Brain microvascular endothelial cell (primary cell): Measurements from ENCODE around the gene KIAA1217.
A peak's percentile ranks its signal among the peaks of the same experiment; 100 is the strongest.

ENCODE experiments used
- DNase-seq: peaks from one replicate; pipeline ENCODE4 v3.0.0-alpha.2; 2020
- H3K27ac ChIP-seq: fragments of 250-450 bp; sonication (Bioruptor Pico); 2 replicates; pipeline ENCODE4 v1.5.1; 2020; ENCODE audit warnings: mild to moderate bottlenecking, moderate library complexity
- H3K27me3 ChIP-seq: fragments of 250-450 bp; sonication (Bioruptor Pico); replicated peaks from 2 replicates; pipeline ENCODE4 v1.5.1; 2020; ENCODE audit warnings: mild to moderate bottlenecking
- H3K36me3 ChIP-seq: fragments of 250-450 bp; sonication (Bioruptor Pico); replicated peaks from 2 replicates; pipeline ENCODE4 v1.5.1; 2020; ENCODE audit warnings: mild to moderate bottlenecking
- H3K4me3 ChIP-seq: 2 replicates; pipeline ENCODE4 v1.5.1; 2011; ENCODE audit warnings: low read depth, mild to moderate bottlenecking, control low read depth, low read length, moderate library complexity
- in situ Hi-C: cut with HindIII; loops from 2 replicates; pipeline ENCODE4 v1.10.0; 2017; ENCODE audit warnings: low sequenced_read_pairs, low pct_ligation_motif_present
- TF ChIP-seq, protein P1 (sequence below): IDR thresholded peaks from 2 replicates; pipeline ENCODE4 v1.5.1; 2011; ENCODE audit warnings: low read depth, mild to moderate bottlenecking, moderate library complexity, low read length, control low read depth, inconsistent platforms; ENCODE audit errors: missing control alignments

Gene KIAA1217

GRCh38 chr10:24206926-24207325 lies 2.0 kb upstream of the KIAA1217 start:
- Histone ChIP-seq H3K27me3 (no peaks in the 10 kb centered on the region), H3K27ac (no peak overlapping the region), H3K36me3 (no peaks in the 10 kb centered on the region), H3K4me3 (no peak overlapping the region)
- no peak for DNase-seq
- TF ChIP-seq, protein P1, sequence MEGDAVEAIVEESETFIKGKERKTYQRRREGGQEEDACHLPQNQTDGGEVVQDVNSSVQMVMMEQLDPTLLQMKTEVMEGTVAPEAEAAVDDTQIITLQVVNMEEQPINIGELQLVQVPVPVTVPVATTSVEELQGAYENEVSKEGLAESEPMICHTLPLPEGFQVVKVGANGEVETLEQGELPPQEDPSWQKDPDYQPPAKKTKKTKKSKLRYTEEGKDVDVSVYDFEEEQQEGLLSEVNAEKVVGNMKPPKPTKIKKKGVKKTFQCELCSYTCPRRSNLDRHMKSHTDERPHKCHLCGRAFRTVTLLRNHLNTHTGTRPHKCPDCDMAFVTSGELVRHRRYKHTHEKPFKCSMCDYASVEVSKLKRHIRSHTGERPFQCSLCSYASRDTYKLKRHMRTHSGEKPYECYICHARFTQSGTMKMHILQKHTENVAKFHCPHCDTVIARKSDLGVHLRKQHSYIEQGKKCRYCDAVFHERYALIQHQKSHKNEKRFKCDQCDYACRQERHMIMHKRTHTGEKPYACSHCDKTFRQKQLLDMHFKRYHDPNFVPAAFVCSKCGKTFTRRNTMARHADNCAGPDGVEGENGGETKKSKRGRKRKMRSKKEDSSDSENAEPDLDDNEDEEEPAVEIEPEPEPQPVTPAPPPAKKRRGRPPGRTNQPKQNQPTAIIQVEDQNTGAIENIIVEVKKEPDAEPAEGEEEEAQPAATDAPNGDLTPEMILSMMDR: no peak
- in situ Hi-C loops: no loop called here

DNA sequence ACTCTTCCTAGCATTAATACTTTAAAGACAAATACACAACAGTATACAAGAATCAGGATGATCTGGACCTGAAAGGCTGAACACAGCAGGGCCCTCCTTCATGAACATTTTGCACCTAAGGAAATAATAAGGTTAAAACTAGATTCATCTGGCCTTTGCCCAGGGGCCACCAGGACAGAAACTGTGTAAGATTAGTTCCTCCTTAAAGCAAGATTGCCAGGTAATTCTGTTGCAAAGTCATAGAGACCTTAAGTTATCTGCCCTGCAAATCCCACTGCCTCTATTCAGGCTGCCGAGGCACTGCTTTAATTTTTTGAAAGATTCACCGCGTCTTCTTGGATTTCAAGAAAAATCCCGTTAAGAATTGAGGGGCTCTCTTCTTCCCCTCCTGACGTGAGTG lies 1.6 kb upstream of the KIAA1217 start:
- no peaks in the 10 kb centered on the region for H3K36me3 ChIP-seq
- H3K27ac ChIP-seq: no peak overlapping the region
- in situ Hi-C loops: no loop called here
- no peaks in the 10 kb centered on the region for H3K27me3 ChIP-seq
- TF ChIP-seq, protein P1: no peak
- H3K4me3 ChIP-seq: no peak overlapping the region
- DNase-seq: no peak

DNA sequence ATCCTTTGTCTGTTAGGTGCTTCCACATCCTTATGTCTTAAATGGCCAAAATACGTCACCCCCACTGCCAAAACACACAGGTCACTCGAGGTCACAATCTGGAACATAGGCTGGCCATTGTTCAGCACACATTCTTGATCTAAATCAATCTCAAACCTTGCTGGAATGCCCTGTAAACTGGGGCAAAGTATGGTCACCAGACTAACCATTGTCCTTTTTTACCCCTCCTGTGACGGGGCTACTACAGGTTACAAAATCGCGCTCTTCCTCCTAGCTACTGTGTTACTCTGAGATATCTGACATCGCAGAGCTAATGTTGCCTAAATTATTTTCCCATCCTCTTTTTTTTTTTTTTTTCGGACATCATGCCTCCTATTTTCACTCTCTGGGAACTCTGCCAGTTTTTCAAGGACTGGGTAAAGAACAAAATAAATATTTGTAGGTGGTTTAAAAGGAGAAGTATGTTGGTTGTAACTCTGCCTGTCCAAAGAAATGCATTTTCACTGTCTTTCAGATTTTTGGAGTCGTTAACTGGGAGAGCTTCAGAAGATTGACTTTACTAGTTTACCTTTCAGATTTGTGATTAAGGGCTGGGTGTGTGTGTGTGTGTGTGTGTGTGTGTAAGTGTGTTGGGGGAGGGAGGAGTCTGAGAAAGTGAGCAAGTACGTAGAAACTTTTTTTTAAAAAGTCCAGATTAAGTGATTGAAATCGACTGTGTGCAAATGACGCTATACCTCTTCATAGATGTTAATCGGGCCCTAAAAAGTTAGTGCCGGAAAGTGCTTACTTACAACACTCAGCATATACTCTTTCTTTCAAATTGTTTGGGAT lies 942 bp upstream of the KIAA1217 start:
- H3K27me3 ChIP-seq: no peaks in the 10 kb centered on the region
- in situ Hi-C loops: no loop called here
- no peak overlapping the region for H3K27ac ChIP-seq
- no peak for DNase-seq
- H3K4me3 ChIP-seq: no peak overlapping the region
- TF ChIP-seq, protein P1: no peak
- no peaks in the 10 kb centered on the region for H3K36me3 ChIP-seq

- H3K27me3 ChIP-seq: no peaks in the 10 kb centered on the region
- TF ChIP-seq, protein P1: no peak
- peak overlapping the region; percentile 52 for H3K27ac ChIP-seq
- no peaks in the 10 kb centered on the region for H3K36me3 ChIP-seq
- peak overlapping the region; percentile 57 for H3K4me3 ChIP-seq
- in situ Hi-C loops: no loop called here
- DNase-seq: peak; percentile 32
Observed at GRCh38 chr10:24209432-24209771, 464 bp downstream of the KIAA1217 start.

GRCh38 chr10:24209946-24210491 lies 1.1 kb downstream of the KIAA1217 start:
- Histone ChIP-seq H3K36me3 (no peaks in the 10 kb centered on the region), H3K27ac (peak overlapping the region; percentile 52), H3K4me3 (peak overlapping the region; percentile 57), H3K27me3 (no peaks in the 10 kb centered on the region)
- TF ChIP-seq, protein P1: no peak
- in situ Hi-C loops: no loop called here
- DNase-seq: peak; percentile 52

GRCh38 chr10:24210501-24210900 lies 1.6 kb downstream of the KIAA1217 start:
- Histone ChIP-seq H3K27ac (no peak overlapping the region), H3K27me3 (no peaks in the 10 kb centered on the region), H3K36me3 (no peaks in the 10 kb centered on the region), H3K4me3 (no peak overlapping the region)
- in situ Hi-C loops: no loop called here
- TF ChIP-seq, protein P1: no peak
- DNase-seq: no peak
